GM19351 (cell line): ENCODE data around the gene NAA16.
"Not testable (repeated sequence)": the region's sequence is repeated elsewhere in the genome, so short reads cannot be mapped to it uniquely, and the experiment has no call there.

ENCODE experiments used
- ATAC-seq: cut with Tn5 transposase; IDR thresholded peaks from one replicate; pipeline ENCODE4 v1.9.1; 2021; ENCODE audit warnings: mild to moderate bottlenecking, moderate library complexity; ENCODE audit not compliant: unreplicated experiment

The NAA16 gene

DNA sequence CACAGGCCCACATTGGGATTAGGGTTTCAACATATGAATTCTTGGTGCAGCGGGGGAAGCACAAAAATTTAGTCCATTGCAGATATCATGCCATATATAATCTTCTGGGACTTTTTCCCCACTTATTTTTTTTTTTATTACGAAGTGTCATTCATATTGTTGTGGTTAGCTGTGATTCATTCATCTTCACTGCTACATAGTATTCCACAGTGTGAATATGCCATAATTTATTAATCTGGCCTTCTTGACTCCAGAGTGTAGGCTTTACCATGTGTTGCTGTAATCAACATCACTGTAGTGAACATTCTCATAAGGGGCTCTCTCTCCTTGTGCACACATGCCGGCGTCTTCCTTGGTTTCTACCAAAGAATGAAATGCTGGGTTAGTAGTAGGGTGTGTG is 92.9 kb downstream of the NAA16 start:
- no peak for ATAC-seq

DNA sequence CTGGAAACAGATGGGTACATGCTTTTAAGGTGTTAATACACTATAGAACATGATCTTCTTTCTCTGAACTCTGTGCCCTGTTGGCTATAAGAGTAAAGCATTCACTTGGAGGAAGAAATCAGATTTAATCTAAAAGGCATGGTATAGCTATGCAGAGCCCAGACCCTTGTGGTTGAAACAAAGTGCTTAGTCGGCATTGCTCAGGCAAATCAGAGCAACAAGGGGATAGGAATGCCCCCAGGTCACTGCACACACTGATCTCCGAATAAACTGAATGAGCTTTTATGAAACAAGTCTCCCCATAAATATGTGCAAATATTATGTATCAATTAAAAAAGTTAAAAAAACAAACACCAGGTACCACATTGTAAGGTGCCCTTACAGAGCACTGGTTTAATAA is 94.3 kb downstream of the NAA16 start:
- no peak for ATAC-seq

DNA sequence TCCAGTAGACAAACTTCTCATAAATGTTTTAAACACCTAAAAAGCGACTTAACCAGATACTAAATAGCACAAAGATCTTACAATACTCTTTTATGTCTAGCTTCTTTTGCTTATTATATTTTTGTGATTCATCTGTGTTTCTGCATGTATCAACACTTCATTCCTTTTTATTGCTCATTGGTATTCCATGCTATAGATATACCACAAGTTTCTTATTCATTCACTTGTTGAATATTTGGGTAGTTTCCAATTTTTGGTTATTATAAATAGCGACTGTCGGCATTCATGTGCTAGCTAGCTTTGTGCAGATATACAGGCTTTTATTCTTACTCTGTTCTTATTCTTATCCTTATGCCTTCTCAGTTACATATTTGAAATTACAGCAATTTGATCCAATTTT is 96.3 kb downstream of the NAA16 start:
- ATAC-seq, result no peak

DNA sequence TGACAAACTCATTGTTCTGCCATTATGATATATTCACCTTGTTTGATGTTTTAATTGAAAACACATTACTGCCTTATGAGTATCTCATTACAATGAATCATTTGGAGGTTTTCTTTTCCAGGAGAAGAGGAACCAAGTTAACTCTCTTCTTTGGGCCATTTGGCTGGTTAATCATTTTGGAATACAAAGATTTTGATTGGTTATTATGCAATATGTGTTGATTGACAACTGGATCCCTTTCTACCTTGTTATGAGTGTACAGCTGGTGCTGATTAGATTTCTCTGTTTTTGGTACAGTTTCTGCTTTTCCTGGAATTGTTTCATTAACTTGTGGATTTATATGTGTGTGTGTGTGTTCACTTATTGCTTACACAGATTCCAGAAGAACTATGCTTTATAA is 97.1 kb downstream of the NAA16 start:
- ATAC-seq, result no peak

- ATAC-seq, result no peak
Measured at GRCh38 chr13:41408746-41409145, 97.7 kb downstream of the NAA16 start.

DNA sequence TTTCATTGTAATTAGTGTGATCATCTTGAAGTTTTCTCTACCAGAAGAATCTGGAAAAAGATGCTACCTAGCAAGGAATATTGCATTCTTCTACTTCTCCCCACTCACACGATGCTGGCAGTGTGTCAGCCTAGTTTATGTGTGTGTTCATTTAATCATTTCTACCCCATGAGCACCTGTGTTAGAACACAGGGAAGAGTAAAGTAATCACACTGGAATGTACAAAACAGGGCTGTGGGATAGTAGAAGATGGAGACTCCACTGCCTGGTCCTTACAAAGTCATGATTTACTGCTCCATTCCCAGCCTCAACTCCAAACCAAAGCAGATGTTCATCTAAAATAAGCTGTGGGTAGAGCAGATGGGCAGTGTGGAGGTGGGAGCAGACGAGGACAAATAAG is 98.5 kb downstream of the NAA16 start:
- ATAC-seq, result no peak

DNA sequence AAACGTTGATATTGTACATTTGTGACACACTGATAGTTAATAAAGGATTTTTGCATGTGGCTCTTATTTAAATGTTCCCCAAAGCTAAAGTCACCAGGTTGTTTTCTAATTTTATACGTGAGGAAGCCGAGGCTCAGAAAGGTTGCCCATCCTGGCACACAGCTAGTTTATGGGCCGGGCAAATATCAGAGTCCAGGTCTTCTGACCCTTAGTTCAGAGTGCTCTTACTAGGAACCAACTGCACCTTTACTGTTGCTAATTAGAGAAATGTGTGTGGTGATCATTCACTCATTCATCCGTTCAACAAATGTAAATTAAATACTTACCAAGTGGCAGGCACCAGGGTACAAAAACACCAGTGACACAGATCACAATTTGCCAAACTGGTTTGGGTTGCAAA is 100.0 kb downstream of the NAA16 start:
- ATAC-seq, result no peak

GRCh38 chr13:41411522-41411921 is 100.5 kb downstream of the NAA16 start:
- ATAC-seq, result no peak

DNA sequence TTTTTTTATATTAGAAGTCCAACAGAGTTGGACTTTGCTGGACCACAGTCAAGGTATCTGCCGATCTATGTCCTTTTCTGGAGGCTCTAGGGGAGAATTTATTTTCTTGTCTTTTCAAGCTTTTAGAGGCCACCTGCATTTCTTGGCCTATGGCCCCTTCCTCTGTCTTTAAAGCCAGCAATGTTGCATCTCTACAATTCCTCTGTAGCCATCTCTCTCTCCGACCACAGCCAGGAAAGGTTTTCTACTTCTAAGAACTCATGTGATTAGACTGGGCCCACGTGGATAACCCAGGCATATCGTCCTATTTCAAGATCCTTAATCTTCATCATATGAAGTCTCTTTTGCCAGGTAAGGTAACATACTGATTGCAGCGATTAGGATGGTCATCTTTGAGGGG is 102.8 kb downstream of the NAA16 start:
- ATAC-seq, result no peak

- ATAC-seq, result no peak
Measured at GRCh38 chr13:41416276-41416675, 105.2 kb downstream of the NAA16 start.

- ATAC-seq, result no peak
Measured at GRCh38 chr13:41418027-41418426, 107.0 kb downstream of the NAA16 start.

DNA sequence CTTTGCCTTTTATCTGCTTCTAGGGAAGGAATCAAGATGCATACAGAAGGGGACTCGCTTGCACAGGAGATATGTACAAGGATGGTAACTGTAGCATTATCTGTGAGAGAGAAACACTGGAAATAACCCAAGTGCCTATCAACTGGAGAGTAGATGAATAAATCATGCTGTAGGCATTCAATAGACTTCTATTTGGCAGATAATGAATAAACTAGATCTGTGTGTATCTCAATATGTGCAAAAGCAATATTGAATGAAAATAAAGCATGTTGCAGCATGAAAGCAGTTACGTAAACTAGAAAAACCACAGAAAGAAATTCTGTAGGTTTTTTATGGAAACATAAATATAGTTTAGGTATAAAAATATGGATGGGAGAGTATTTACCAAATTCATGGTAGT is 107.7 kb downstream of the NAA16 start:
- ATAC-seq, result no peak

GRCh38 chr13:41419206-41419605 is 108.1 kb downstream of the NAA16 start:
- no peak for ATAC-seq

- ATAC-seq, result no peak
Measured at GRCh38 chr13:41420146-41420545, 109.1 kb downstream of the NAA16 start.

GRCh38 chr13:41421330-41421729 is 110.3 kb downstream of the NAA16 start:
- ATAC-seq, result not testable (repeated sequence)

GRCh38 chr13:41421983-41422382 is 110.9 kb downstream of the NAA16 start:
- not testable (repeated sequence) for ATAC-seq

- ATAC-seq, result not testable (repeated sequence)
Measured at GRCh38 chr13:41423259-41423658, 112.2 kb downstream of the NAA16 start.

- ATAC-seq, result not testable (repeated sequence)
Measured at GRCh38 chr13:41424675-41425074, 113.6 kb downstream of the NAA16 start.

DNA sequence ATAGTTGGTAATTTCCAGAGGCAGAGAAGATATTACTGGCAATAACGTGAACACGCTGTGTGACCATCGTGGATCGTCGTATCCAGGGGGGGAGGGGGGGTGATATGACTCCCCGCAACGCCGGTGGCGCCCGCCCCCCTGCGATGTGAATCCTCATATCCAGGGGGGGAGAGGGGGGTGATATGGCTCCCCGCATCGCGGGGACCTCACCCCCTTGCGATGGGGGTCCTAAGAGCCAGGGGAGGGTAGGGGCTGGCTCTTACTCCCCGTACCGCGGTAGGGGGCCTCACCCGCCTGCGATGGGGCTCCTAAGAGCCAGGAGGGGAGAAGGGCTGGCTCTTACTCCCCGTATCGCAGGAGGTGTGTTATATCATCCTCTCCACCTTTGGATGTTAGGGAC is 115.0 kb downstream of the NAA16 start:
- ATAC-seq, result no peak
